Sigmoid colon (tissue), 4 donors: ENCODE measurements around the gene NCKAP5.

Experiments
- CTCF ChIP-seq, 4 experiments: fragments of 450-650 bp in 3 of 4; fragments of 200-600 bp in 1 of 4; IDR thresholded peaks; one replicate each; pipeline ENCODE4 v1.5.1; 2016 to 2019; ENCODE audit warnings: antibody characterized with exemption in 4 of 4, mild to moderate bottlenecking in 3 of 4, moderate library complexity in 2 of 4
- EP300 ChIP-seq, 4 donors: sonication (generic); formaldehyde crosslinking; IDR thresholded peaks; one replicate each; pipeline ENCODE4 v1.6.1; 2017; ENCODE audit warnings: antibody characterized with exemption in 4 of 4
- POLR2A ChIP-seq, 2 donors: fragments of 450-650 bp; IDR thresholded peaks; one replicate each; pipeline ENCODE4 v1.6.1; 2016; ENCODE audit warnings: antibody characterized with exemption in 2 of 2, mild to moderate bottlenecking in 2 of 2, moderate library complexity in 2 of 2
- POLR2AphosphoS5 ChIP-seq, 4 donors: sonication (generic); formaldehyde crosslinking; IDR thresholded peaks; one replicate each; pipeline ENCODE4 v1.6.1; 2017; ENCODE audit warnings: antibody characterized with exemption in 4 of 4

DNA sequence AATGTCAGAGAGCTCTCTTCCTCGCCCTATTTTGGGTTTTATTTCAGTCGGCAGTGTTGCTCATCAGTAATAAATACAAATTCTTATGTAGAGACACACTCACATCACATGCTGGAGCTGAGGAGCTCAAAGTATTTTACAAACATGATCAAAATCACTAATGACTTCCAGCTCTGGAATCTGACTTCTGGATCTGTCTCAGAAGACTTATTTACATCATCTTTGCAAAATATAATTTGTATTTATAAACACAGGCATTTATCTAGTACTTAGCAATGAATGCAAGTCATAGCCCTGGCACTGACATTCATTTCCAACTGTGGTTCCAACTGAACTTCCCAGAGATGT lies 327.1 kb downstream of the NCKAP5 start:
- TF ChIP-seq CTCF (IDR thresholded peaks at IDR 0.05) (no peak), POLR2A (IDR thresholded peaks at IDR 0.05) (no peak), POLR2AphosphoS5 (IDR thresholded peaks at IDR 0.05) (no peak), EP300 (IDR thresholded peaks at IDR 0.05) (no peak)
